Measurements from ENCODE around the gene SPATA9.
"Not testable (repeated sequence)": the region's sequence is repeated elsewhere in the genome, so short reads cannot be mapped to it uniquely, and the experiment has no call there.

Gene SPATA9

DNA sequence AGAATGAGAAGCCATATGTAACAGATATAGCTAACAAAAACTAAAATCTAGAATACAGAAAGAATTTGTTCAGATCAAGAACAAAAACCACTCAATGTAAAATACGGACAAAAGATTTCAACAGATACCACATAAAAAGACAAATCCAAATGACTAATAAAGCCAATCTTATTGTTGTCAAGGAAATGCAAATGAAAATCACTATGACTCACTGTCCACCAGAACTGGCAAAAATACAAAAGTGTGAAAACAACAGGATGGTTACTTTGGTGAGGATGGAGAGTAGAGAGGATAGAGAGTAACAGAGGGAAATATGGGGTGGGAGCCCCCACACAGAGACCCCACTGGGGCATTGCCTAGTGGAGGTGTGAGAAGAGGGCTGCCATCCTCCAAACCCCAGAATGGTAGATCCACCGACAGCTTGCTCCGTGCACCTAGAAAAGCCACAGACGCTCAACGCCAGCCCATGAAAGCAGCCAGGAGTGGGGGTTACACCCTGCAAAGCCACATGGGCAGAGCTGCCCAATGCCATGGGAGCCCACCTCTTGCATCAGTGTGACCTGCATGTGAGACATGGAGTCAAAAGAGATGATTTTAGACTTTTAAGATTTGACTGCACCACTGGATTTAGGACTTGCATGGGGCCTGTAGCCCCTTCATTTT lies 33.1 kb upstream of the SPATA9 start:
- DNase-seq (ENCODE audit: low read depth) = no peak

DNA sequence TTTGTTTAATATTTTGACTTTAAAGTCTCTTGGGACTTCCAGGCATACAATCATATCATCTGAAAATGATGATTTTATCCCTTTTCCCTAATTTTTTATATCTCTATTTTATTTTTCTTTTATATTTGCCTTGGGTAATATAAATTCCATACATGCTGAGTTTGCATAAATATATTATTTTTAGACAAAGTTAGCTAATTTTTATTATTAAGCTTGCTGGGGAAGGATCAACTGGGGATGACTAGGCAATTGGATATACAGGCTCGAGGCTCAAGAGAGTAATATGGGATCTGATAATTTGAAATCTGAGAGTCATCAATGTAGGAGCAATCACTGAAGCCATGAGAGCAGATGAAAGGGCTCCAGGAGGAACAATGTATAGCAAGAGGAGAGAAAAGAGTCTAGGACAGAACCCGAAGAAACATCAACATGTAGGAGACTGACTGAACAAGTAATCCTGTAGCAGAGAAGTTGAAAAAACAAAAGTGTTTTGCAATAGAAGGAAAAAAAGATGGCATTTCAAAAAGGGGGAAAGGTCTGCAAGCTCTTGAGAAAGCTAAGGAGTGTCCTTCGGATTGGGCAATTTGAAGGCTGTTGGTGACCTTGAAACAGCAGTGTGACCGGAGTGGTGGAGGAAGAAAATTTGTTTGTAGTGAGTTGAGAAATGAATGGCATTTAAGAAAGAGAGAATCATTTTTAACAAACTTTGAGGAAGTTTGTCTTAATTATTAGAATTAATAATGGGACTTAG lies 31.3 kb upstream of the SPATA9 start:
- no peak for DNase-seq (ENCODE audit: low read depth)

DNA sequence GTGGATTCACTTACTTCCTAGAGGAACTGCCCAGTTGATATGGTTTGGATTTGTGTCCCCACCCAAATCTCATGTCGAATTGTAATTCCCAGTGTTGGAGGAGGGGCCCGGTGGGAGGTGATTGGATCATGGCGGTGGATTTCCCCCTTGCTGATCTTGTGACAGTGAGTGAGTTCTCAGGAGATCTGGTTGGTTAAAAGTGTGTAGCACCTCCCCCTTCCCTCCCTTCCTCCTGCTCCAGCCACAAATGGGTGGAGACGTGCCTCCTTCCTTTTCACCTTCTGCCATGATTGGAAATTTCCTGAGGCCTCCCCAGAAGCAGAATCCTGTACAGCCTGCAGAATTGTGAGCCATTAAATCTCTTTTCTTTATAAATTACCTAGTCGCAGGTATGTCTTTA lies 30.5 kb upstream of the SPATA9 start:
- not testable (repeated sequence) for DNase-seq (ENCODE audit: low read depth)

DNA sequence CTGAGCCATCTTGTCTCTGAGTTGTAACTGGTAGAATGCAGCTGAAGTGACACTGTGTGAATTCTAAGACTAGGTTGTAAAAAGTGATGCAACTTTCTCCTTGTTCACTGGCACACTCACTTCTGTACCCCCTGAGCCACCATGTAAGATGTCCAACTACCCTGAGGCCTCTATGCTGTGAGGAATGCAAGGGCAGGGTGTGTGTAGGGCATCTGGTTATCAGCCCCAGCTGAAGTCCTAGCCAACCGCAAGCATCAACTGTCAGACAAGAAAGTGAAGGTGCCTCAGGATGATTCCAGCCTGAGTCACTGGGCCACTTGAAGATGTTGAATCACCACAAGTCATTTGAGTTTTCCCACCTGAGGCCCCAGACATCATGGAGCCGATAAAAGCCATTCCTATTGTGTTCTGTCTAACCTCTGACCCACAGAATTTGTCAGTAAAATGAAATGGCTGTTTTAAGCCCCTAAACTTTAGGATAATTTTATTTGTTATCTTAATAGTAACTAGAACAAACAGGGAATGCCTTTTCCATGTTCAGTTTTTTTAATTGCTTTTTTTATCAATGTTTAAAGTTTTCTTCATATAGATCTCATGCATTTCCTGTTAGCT lies 29.7 kb upstream of the SPATA9 start:
- DNase-seq (ENCODE audit: low read depth) = no peak

DNA sequence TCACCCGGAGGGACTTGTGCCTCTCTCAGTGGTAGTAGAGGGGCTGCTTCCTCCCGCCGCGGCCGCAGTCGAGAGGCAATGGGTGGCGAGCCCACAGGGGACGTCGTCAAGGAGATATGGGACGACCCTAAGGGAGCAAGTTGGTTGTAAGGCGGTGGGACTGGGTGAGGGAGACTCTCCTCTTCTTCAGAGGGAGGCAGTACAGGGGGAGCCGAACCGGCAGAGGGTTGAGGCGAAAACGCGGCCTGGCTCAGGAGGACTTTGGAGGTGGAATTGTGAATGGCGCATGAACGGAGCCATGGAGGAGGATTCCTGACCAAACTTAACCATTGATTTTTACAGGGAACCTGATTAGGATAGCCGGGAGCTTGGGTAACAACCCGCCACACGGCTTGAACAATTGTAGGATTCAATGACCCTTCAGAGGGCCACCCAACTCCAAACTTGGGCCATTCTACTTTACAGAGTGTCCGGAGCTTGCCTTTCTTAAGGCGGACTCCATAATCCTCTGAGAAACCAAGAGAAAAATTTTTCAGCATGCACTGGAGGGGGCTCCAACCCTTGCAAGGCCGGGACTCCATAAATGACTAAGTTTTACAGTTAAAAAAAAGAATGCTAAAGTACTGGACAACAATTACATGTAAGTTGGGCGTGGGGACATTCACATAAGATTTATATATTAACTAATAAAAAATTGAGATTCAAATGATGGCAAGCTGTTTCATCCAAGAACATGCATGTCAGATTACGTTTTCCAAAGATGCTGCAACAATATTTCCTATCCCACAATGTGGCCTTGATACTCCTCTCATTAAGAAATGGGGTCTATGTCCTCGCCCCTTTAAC lies 28.9 kb upstream of the SPATA9 start:
- no peak for DNase-seq (ENCODE audit: low read depth)

DNA sequence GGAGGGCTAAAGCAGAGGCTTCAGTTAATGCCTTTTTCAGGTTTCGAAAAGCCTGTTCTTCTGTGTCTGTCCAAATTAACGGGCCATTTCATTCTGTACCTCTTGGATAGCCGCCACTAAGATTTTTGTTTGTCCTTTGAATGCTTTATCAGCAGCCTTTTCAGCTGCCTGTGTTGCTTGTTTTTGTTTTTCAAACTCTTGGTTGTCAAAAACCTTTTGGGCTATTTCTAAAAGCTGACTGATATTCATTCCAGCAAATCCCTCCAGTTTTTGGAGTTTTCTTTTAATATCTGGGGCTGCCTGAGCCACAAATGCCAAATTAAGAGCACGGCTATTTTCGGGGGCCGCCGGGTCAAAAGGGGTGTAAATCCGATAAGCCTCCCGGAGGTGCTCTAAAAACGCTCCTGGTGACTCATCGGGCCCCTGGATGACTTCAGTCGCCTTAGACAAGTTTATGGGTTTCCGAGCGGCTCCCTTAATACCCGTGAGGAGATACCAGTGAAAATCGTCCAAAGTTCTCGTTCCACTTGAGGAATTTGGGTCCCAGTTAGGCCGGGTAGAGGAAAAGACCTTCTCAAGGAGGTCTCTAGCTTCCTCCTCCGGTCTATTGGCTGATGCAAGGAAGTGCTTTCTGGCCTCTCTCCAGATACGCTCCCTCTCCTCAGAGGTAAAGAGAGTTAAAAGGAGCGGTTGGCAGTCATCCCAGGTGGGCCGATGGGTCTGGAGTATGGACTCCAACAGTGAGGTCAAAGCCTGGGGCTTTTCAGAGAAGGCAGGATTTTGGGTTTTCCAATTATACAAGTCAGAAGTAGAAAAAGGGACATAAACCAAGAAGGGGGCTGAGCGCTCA lies 28.1 kb upstream of the SPATA9 start:
- not testable (repeated sequence) for DNase-seq (ENCODE audit: low read depth)

DNA sequence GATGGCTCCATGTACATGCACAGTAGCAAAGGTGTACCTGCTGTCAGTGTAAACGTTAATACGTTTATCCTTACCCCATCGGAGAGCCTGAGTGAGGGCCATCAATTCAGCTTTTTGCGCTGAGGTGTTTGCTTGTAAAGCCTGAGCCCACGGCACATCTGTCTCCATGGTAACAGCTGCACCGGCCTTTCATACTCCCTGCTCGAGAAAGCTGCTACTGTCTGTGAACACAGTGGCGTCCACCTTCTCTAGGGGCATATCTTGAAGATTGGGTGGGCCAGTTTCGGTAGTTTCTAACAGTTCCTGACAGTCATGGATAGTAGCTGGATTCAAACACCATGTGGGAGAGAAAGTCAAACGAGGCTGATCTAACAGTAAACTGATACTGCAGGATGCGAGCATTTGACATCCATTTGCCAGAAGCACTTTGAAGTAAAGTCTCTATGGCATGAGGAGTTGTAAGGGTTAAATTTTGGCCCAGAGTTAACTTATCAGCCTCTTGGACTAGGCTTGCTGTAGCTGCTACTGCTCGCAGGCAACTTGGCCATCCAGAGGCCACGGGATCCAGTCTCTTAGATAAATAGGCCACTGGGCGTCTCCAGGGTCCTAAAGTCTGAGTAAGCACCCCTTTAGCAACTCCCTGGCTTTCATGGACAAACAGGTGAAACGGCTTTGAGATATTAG lies 27.3 kb upstream of the SPATA9 start:
- DNase-seq (ENCODE audit: low read depth) = no peak

DNA sequence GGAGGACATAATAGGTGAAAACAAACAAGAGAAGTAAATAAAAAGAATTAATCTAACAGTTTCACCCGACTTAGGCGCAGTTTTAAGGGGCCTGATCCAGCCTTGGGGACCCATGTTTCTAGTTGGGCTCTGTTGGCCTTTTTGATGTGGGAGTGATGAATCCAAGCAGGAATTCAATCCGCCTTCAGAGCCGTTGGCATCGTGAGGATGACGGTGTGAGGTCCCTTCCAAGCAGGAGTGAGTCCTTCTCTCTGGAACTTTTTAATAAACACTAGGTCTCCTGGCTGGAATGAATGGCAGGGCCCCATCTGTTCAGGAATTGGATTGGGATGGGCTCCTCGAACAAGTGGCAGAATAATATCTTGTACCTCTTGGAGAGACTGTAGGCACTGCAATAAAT lies 26.1 kb upstream of the SPATA9 start:
- no peak for DNase-seq (ENCODE audit: low read depth)

DNA sequence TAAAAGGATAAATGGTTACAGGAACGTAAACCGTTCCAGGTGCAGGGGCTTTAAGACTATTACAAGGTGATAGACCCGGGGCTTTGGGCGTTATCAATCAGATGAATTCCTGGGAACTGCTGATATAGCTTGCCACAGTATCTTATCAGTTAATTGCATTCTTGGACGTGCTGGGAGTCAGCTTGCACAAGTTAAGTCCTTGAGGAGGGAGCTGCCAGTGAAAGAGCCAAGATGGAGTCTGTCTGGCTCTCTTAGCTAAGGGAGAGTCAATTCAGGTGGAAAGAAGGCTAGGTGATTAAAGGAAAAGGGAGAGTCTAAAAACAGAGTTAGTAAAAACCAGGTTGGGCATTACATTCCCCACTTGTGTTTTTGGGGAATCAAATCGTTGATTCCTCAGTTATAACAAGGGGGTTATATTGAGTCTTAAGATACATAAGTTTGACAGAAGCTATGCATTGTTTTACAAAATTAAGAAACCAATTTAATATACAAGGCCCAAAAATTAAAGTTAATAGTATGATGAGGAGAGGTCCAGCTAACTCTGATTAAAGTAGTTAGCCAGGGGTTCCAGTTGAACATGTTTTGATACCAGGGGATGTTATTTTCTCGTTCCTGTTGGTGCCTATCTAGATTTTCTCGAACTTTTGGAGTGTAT lies 24.9 kb upstream of the SPATA9 start:
- not testable (repeated sequence) for DNase-seq (ENCODE audit: low read depth)

DNA sequence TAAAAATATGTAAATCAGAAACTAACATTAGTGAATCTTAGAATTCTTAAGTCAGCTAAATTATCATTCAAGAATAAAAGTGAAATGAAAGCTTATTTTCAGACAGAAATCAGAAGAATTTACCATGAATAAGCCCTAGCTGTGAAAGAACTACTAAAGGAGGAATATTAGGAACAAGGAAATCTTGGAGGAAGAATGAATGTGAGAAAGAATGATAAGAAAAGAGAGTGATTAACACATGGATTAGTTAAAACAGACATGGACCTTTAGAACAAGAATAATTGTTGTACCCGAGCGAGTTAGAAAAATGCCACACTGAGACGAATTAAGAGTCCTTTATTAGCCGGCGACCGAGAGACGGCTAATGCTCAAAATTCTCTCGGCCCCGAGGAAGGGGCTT lies 24.3 kb upstream of the SPATA9 start:
- no peak for DNase-seq (ENCODE audit: low read depth)

DNA sequence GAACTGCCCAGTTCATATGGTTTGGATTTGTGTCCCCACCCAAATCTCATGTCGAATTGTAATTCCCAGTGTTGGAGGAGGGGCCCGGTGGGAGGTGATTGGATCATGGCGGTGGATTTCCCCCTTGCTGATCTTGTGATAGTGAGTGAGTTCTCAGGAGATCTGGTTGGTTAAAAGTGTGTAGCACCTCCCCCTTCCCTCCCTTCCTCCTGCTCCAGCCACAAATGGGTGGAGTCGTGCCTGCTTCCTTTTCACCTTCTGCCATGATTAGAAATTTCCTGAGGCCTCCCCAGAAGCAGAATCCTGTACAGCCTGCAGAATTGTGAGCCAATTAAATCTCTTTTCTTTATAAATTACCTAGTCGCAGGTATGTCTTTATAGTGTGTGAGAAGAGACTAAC lies 23.4 kb upstream of the SPATA9 start:
- DNase-seq (ENCODE audit: low read depth) = not testable (repeated sequence)

DNA sequence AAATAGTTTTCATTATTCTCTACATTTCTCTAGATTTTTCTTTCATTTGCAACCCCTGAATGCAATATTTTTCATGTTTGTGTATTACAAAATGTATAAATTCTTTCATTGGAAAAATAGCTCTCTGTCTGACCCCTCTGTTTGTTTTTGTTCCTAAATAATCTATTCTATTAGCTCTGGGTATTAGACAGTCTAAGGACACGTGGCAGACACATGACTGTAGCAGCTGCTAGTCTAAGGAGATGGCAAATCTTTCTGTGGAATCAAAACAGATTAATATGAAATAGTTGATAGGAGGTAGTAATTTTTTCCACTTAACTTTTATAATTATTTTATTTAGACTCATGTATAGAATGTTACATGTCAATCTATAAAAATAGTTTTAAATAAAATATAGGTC lies 21.4 kb upstream of the SPATA9 start:
- DNase-seq (ENCODE audit: low read depth) = no peak

DNA sequence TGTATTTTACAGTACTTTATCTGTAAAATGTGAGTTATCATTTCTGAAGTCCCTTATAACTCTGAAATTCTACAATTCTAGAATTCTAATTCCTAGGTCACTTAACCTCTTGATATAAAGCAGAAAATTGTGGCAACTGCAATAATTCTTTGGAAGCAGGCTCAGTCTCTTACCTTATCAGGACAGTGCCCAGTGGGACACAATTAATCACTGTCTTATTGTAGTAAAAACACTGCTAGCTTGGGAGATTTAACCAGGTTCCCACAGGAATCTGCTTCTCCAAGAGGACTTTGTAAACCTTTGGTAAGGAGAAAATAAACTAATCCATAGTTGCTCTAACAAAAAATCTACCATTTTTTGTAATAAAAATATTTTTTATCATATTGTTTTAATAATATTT lies 18.3 kb upstream of the SPATA9 start:
- DNase-seq (ENCODE audit: low read depth) = no peak

DNA sequence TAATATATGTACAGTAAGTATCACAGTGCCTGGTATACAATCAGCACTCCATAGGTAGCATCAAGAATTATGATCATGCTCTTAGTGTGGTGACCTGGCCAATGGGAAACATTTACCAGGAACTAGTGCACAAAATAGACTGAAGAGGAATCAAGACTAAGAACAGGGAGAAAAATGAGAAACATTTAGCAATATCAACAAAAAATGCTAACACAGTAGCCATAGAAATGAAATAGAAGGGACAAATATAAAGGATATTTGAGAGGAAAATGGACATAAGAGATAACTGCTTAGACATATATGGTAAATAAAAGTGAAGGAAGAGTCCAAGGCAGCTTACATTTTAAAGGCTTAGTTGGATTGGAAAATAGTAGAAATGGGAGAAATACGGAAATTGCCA lies 16.5 kb upstream of the SPATA9 start:
- no peak for DNase-seq (ENCODE audit: low read depth)

DNA sequence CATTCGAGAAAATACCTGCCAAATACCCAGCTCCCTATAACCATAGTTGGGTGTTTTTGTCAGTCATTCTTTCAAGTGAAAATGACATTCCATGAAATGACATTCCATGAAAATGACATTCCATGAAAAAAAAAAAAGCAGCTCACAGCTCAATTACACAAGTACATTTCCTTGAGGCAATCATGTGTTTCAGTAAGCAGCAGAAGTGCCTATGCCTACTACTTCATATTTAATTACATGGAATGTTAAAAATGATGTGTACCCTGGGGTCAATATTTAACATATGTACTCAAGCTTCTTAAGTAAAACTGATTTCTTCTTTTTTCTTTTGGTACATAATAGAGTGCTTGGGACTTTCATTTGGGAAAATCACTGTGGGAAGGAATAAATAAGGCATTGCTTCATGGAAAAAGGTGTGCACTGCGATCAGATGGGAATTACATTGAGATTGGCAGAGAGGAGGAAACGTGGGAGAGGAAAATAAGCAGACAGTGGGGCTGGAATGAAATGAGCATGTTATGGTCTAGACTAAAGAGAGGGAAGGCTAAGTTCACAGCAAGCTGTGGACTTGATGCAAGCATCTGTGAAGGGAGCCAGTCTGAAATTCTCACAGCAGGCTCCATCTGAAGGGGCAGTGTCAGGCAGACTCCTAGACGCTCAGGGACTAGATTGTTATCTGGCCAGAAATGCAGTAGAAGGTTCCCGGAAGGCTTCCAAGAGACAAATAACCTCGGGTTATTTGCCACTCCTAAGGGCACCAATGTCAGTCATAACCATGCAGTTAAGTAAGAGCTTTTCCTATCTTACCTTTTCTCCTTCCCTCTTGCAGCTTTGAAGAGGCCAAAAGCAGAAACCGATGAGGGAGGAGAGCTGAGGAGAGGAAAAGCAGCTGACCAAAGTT lies 15.2 kb upstream of the SPATA9 start:
- DNase-seq (ENCODE audit: low read depth) = no peak

DNA sequence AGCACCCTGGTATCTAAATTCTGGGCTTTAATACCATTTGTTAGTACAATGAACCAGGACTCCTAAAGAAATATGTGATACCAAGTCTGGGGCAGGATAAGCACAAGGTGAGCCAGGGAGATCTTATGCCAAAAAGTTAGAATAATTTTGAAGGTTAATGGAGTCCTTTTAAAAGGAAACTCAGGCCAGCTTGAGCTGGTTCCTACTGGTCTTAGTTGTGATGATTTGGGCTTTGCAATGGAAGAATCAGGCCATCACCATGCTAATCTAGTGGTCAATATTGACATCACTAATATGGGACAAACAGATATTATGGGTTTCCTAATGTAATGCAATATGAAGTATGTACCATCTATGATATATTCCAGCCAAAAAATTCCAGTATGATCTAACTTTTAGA lies 7.5 kb upstream of the SPATA9 start:
- no peak for DNase-seq (ENCODE audit: low read depth)

DNA sequence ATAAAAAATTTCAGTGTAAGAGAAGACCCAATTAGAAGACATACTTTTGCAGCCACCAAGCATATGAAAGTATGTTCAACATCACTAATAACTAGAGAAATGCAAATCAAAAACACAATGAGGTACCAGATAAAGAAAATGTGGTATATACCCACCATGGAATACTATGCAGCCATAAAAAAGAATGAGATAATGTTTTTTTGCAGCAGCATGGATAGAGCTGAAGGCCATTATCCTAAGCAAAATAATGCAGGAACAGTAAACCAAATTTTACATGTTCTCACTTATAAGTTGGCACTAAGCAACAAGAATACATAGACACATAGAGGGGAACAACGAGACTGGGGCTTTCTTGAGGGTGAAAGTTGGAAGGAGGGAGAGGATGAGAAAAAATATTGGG lies 6.9 kb upstream of the SPATA9 start:
- no peak for DNase-seq (ENCODE audit: low read depth)

DNA sequence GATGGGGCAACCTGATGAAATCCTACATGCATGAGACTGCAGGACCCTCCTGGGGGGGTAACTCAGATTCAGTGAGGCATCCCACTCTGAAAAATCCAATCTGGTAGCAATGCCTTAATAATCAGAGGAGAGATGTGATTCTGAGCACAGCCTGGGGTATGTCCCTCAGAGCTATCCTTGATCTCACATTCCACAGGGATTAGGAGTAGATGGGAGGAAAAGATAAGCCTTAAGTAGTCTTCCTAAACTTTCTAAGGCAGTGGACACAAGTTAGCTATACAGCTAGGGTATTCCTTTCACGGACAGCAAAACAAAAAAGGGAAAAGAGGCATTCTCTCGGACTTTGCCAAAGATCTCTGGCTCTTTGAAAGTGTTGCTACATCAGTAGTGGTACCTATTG lies 3.9 kb upstream of the SPATA9 start:
- DNase-seq (ENCODE audit: low read depth) = no peak

DNA sequence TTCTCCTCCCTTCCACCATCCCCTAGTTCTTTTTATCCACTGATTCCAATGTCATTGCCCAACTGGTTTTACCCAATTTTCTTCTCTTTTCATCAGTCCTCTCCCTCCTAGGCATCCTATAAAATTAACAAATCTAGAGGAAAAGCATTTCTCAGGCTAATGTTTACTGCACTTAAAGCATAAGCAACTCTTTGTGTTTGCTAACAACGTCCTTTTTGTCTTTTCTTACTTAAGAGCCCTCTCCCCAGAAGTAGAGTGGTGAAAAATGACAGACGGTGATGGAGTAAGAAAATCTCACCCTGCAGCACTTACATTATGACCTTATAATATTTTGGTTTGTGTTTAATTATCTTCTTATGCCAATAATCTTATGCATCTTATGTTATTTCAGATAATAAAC lies 1.6 kb upstream of the SPATA9 start:
- DNase-seq (ENCODE audit: low read depth) = no peak
